ENCODE data around the gene RNF175.

The RNF175 gene

DNA sequence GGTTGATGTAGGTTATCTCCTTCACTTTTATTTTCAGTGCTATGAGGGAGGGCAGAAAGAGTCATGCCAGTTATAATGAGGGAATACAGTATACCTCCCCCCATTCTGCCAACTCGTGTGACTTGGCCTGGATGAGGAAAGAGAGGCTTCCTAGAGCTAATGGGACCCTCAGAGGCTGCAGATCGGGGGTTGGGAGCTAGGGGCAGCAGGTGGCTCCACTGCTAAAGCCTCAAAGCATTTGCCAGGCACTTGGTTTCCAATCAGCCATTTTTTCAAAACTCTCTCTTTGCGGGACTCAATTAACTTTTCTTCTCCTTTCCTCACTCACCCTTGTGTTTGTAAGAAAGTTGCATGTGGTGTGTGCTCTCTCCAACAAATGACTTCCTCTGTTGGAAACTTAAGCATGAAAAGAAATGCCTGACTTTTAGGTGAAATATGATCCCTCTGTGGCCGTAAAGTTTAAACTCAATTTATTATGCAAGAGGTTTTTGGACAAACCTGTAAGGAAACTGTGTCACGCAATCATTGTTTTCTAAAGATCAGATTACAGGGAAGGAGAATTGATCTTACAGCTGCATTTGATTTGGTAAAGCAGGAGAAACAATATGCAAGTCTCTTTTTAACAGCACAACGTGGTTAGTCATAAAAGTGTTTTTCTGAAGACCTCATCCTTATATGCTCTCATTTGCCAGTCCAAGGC lies 22.0 kb upstream of the RNF175 start:
- no peak overlapping the region for H3K4me3 ChIP-seq (ENCODE audit: low read depth, low read length)
- peaks cover 16% of the 10 kb centered on the region for H3K4me1 ChIP-seq (ENCODE audit: control insufficient read depth, insufficient read depth, low read length)
- H3K9me3 ChIP-seq (ENCODE audit: control insufficient read depth, insufficient read depth, low read length): no peaks in the 10 kb centered on the region
- peaks cover 1% of the 10 kb centered on the region for H3K27me3 ChIP-seq (ENCODE audit: control insufficient read depth, insufficient read depth, low read length)
- no peaks in the 10 kb centered on the region for H3K36me3 ChIP-seq (ENCODE audit: control insufficient read depth, insufficient read depth, low read length)
- H3K9ac ChIP-seq (ENCODE audit: low read depth, low read length): no peak overlapping the region

DNA sequence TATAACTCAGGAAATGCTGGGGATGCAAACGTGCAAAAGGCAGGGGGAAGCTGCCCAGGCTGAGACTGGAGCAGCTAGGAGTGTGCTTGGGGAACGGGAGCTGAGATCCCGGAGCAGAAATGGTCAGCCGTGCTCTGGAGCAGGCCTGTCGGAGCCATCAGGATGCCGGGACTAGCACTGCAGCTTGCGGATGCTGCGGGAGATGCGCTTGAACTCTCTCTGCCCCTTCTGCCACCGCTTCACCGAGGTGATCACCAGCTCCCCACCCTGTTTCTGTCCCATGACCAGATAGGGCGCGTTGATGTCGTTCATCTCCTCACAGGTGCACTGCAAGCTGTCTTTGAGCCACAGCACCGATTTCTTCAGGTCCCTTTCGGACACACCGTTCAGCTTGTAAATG lies 21.5 kb upstream of the RNF175 start:
- no peak overlapping the region for H3K4me3 ChIP-seq (ENCODE audit: low read depth, low read length)
- H3K36me3 ChIP-seq (ENCODE audit: control insufficient read depth, insufficient read depth, low read length): no peaks in the 10 kb centered on the region
- H3K9me3 ChIP-seq (ENCODE audit: control insufficient read depth, insufficient read depth, low read length): no peaks in the 10 kb centered on the region
- H3K4me1 ChIP-seq (ENCODE audit: control insufficient read depth, insufficient read depth, low read length): peaks cover 15% of the 10 kb centered on the region
- H3K9ac ChIP-seq (ENCODE audit: low read depth, low read length): no peak overlapping the region
- H3K27me3 ChIP-seq (ENCODE audit: control insufficient read depth, insufficient read depth, low read length): no peaks in the 10 kb centered on the region

DNA sequence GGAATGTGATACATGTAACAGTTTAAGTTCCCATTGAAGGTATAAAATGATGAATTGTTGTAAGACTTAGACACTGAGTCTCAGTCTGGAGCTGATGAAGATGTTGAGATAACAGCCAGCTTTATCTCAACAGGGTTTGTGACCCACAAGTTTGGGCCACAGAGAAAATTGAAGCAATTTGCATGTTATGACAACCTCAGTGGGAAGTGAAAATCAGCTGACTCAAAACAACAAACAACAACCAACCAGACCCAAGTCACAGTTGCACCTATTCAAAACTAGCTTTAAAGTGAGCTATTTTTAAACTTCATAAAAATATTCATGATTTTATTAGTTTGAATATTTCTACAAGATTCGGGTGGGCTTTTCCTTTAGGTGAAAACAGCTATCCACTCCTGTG lies 21.1 kb upstream of the RNF175 start:
- peaks cover 11% of the 10 kb centered on the region for H3K4me1 ChIP-seq (ENCODE audit: control insufficient read depth, insufficient read depth, low read length)
- no peaks in the 10 kb centered on the region for H3K36me3 ChIP-seq (ENCODE audit: control insufficient read depth, insufficient read depth, low read length)
- H3K9ac ChIP-seq (ENCODE audit: low read depth, low read length): no peak overlapping the region
- no peaks in the 10 kb centered on the region for H3K27me3 ChIP-seq (ENCODE audit: control insufficient read depth, insufficient read depth, low read length)
- no peak overlapping the region for H3K4me3 ChIP-seq (ENCODE audit: low read depth, low read length)
- no peaks in the 10 kb centered on the region for H3K9me3 ChIP-seq (ENCODE audit: control insufficient read depth, insufficient read depth, low read length)

DNA sequence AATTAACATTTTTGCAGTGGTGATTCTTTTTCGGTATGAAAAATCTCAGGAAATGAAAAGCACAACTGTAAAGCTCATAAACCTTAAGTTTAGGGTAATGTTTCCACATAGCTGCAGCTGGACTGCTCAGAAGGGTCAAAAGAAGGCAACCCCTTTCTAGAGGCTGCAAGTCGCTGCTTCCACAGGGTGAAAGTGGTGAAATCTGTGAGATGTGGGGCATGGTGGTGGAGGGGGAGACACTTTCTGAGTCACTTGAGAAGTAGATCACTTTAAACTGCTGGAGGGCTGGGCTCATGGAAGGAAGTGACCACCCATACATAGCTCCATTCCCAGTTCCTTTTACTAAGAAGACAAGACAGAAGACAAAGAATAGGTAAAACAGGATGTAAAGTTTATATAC lies 20.4 kb upstream of the RNF175 start:
- no peak overlapping the region for H3K4me3 ChIP-seq (ENCODE audit: low read depth, low read length)
- H3K36me3 ChIP-seq (ENCODE audit: control insufficient read depth, insufficient read depth, low read length): no peaks in the 10 kb centered on the region
- no peak overlapping the region for H3K9ac ChIP-seq (ENCODE audit: low read depth, low read length)
- no peaks in the 10 kb centered on the region for H3K9me3 ChIP-seq (ENCODE audit: control insufficient read depth, insufficient read depth, low read length)
- H3K4me1 ChIP-seq (ENCODE audit: control insufficient read depth, insufficient read depth, low read length): peaks cover 11% of the 10 kb centered on the region
- no peaks in the 10 kb centered on the region for H3K27me3 ChIP-seq (ENCODE audit: control insufficient read depth, insufficient read depth, low read length)

DNA sequence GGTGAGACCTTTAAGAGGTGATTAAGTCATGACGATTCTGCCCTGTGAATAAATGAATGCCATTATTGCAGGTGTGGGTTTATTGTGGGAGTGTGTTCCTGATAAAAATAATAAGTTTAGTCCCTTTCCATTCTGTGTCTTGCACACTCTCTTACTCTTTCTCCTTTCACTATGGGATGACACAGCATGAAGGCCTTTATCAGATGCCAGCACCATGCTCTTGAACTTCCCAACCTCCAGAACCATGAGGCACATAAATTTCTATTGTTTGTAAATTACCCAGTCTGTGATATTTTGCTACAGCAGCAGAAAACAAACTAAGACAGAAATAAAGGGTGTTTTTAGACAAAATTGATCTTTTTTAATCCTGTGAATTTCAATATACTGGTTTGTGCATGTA lies 18.6 kb upstream of the RNF175 start:
- Histone ChIP-seq H3K4me1 (ENCODE audit: control insufficient read depth, insufficient read depth, low read length) (peaks cover 11% of the 10 kb centered on the region), H3K36me3 (ENCODE audit: control insufficient read depth, insufficient read depth, low read length) (no peaks in the 10 kb centered on the region), H3K9me3 (ENCODE audit: control insufficient read depth, insufficient read depth, low read length) (no peaks in the 10 kb centered on the region), H3K27me3 (ENCODE audit: control insufficient read depth, insufficient read depth, low read length) (no peaks in the 10 kb centered on the region), H3K9ac (ENCODE audit: low read depth, low read length) (no peak overlapping the region), H3K4me3 (ENCODE audit: low read depth, low read length) (no peak overlapping the region)

DNA sequence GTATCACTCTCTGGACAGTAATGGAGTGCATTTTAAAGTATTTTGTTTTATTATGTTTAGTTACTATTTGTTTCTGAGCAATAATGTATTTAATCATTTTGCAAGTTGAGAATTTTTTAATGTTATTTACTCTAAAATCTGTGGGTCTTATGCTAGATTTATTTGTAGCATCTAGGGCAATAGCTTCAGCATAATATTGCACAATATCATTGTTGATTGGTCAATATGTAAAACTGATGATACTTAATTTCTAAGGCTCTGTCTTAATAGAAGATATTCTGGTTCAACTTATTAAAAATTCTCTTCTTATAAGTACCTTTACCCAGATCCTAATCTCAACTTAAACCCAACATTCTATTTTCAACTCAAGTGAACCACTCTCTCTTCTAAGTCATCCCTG lies 17.6 kb upstream of the RNF175 start:
- H3K4me1 ChIP-seq (ENCODE audit: control insufficient read depth, insufficient read depth, low read length): peaks cover 9% of the 10 kb centered on the region
- no peaks in the 10 kb centered on the region for H3K36me3 ChIP-seq (ENCODE audit: control insufficient read depth, insufficient read depth, low read length)
- no peak overlapping the region for H3K4me3 ChIP-seq (ENCODE audit: low read depth, low read length)
- H3K9ac ChIP-seq (ENCODE audit: low read depth, low read length): no peak overlapping the region
- H3K27me3 ChIP-seq (ENCODE audit: control insufficient read depth, insufficient read depth, low read length): no peaks in the 10 kb centered on the region
- H3K9me3 ChIP-seq (ENCODE audit: control insufficient read depth, insufficient read depth, low read length): no peaks in the 10 kb centered on the region

DNA sequence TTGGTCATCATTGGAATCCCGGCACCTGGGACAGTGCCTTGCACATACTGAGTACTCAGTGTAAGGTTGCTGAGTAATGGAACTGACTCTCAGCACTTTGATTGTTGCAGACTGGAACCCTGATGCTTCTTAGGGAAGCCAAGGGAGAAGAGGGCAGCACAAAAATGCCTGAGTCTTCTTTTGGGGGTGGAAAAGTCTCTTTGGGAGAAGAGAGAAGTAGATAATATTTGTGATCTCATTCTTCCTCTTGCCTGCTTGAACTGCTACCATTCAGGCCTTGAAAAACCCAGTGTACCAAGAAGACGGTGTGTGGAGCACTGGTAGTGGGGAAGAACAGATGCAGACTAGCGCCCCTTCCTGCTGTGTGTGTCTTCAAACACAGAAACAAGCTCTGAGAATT lies 16.8 kb upstream of the RNF175 start:
- no peaks in the 10 kb centered on the region for H3K36me3 ChIP-seq (ENCODE audit: control insufficient read depth, insufficient read depth, low read length)

DNA sequence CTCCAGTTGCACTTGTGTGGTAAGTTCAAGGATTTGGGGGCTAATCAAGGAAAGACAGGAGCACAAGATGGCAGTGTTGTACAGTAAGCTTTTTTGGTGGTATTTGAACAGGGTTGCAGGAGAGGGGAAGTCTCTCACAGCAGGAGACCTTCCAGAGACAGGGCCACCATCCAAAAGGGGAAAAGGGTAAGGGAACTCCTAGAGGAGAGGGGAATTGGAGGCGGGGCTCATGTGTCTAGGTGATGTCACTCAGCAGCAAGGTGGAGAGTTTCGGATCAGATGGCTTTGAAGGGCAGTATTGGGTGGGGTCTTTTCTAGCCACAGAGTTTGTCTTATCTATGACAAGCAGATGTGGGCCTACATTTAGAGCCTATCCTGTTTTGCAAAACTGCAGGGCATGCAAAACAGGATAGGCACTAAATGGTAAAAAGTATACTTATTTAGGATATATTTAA lies 13.4 kb upstream of the RNF175 start:
- H3K27me3 ChIP-seq (ENCODE audit: control insufficient read depth, insufficient read depth, low read length): no peaks in the 10 kb centered on the region

More for the DNA sequence above, 16.8 kb upstream of the RNF175 start:
- Histone ChIP-seq H3K27me3 (ENCODE audit: control insufficient read depth, insufficient read depth, low read length) (no peaks in the 10 kb centered on the region), H3K4me3 (ENCODE audit: low read depth, low read length) (no peak overlapping the region), H3K4me1 (ENCODE audit: control insufficient read depth, insufficient read depth, low read length) (peaks cover 2% of the 10 kb centered on the region), H3K9ac (ENCODE audit: low read depth, low read length) (no peak overlapping the region), H3K9me3 (ENCODE audit: control insufficient read depth, insufficient read depth, low read length) (no peaks in the 10 kb centered on the region)

DNA sequence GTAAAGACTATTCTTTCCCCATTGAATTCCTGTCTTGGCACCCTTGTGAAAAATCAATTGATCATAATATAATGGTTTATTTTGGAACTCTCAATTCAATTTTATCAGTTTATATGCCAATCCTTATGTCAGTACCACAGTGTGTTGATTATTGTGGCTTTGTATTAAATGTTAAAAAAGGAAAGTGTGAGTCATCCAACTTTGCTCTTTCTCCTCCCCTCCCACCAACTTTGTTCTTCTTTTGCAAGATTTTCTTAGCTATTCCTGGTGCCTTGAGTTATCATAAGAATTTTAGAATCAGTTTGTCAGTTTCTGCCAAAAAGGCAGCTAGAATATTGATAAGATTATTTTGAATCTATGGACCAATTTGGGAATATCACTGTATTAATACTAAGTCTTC lies 11.2 kb upstream of the RNF175 start:
- Histone ChIP-seq H3K9ac (ENCODE audit: low read depth, low read length) (no peak overlapping the region), H3K4me3 (ENCODE audit: low read depth, low read length) (no peak overlapping the region), H3K9me3 (ENCODE audit: control insufficient read depth, insufficient read depth, low read length) (peaks cover 2% of the 10 kb centered on the region), H3K36me3 (ENCODE audit: control insufficient read depth, insufficient read depth, low read length) (no peaks in the 10 kb centered on the region), H3K27me3 (ENCODE audit: control insufficient read depth, insufficient read depth, low read length) (no peaks in the 10 kb centered on the region), H3K4me1 (ENCODE audit: control insufficient read depth, insufficient read depth, low read length) (peaks cover 2% of the 10 kb centered on the region)

More for the DNA sequence above, 13.4 kb upstream of the RNF175 start:
- H3K4me1 ChIP-seq (ENCODE audit: control insufficient read depth, insufficient read depth, low read length): peaks cover 2% of the 10 kb centered on the region
- H3K9ac ChIP-seq (ENCODE audit: low read depth, low read length): no peak overlapping the region
- H3K4me3 ChIP-seq (ENCODE audit: low read depth, low read length): no peak overlapping the region
- peaks cover 2% of the 10 kb centered on the region for H3K9me3 ChIP-seq (ENCODE audit: control insufficient read depth, insufficient read depth, low read length)
- no peaks in the 10 kb centered on the region for H3K36me3 ChIP-seq (ENCODE audit: control insufficient read depth, insufficient read depth, low read length)

DNA sequence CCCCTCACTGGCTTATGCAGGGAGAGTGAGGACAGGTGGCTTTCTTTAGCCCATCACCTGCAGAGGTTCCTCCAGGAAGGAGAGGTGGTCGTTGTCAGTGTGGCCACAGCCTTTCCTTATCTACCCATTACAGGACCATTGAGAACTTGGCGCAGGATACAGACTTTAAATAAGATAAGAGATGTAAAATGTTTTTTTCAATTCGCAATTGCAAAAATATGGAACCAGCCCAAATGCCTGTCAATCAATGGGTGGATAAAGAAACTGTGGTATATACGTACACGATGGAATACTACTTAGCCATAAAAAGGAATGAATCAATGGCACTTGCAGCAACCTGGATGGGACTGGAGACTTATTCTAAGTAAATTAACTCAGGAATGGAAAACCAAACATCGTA lies 6.9 kb upstream of the RNF175 start:
- H3K9ac ChIP-seq (ENCODE audit: low read depth, low read length): no peak overlapping the region
- H3K27me3 ChIP-seq (ENCODE audit: control insufficient read depth, insufficient read depth, low read length): peaks cover 3% of the 10 kb centered on the region
- H3K9me3 ChIP-seq (ENCODE audit: control insufficient read depth, insufficient read depth, low read length): peaks cover 2% of the 10 kb centered on the region
- H3K4me3 ChIP-seq (ENCODE audit: low read depth, low read length): no peak overlapping the region
- H3K4me1 ChIP-seq (ENCODE audit: control insufficient read depth, insufficient read depth, low read length): peaks cover 6% of the 10 kb centered on the region
- no peaks in the 10 kb centered on the region for H3K36me3 ChIP-seq (ENCODE audit: control insufficient read depth, insufficient read depth, low read length)

DNA sequence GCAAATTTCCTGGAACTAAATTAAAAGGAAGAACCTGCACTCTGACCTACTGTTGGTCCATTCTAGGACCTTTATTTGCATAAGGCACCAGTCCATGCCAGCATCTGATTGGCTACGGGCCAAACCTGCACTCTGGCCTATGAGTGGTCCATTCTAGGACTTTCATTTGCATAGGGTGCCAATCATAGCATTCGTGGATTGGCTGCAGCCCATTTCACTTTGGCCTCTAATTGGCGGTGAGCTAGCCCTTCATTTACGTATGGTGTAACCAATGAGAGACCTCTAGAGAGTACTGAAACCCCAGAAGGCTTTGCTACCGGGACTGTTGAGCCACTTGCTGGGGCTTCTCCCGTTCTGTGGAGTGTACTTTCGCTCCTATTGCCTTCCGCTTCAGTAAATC lies 6.1 kb upstream of the RNF175 start:
- Histone ChIP-seq H3K4me1 (ENCODE audit: control insufficient read depth, insufficient read depth, low read length) (peaks cover 6% of the 10 kb centered on the region), H3K4me3 (ENCODE audit: low read depth, low read length) (no peak overlapping the region), H3K36me3 (ENCODE audit: control insufficient read depth, insufficient read depth, low read length) (no peaks in the 10 kb centered on the region), H3K9ac (ENCODE audit: low read depth, low read length) (no peak overlapping the region), H3K9me3 (ENCODE audit: control insufficient read depth, insufficient read depth, low read length) (peaks cover under 1% of the 10 kb centered on the region), H3K27me3 (ENCODE audit: control insufficient read depth, insufficient read depth, low read length) (peaks cover 10% of the 10 kb centered on the region)

DNA sequence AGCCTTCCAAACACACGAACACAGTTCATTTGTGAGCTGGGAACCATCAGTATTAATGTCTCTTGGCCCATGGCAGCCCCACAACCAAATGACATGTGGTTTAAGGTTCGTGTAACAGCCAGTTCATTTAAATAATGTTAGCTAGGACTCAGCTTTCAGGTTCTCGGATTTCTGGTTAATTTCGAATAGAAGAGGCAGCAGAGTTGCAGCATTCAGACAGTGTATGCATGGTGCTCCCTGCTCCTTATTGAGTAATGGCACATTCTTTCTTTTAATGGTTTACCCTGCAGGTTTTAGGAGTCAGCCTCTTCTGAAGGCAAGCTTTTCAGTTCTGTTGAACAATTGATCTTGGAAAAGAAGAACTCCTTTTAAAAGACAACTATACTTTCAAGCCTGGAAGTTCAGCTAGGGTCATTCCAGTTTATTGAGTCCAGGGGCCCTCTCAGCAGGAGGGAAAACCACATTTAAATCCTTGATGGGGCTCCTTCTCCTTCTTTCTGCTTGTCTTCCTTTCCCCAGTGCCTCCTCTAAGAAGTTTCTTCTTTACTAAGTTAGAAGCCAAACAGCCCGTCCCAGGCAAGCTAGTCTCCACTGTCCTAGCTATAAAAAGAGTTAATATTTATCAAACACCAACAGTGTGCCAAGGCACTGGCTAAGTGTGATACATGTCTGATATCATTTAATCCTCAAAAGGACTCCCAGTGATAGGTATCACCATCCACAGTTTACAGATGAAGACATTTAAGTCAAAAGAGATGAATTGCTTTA lies 5.0 kb upstream of the RNF175 start:
- Histone ChIP-seq H3K36me3 (ENCODE audit: control insufficient read depth, insufficient read depth, low read length) (no peaks in the 10 kb centered on the region), H3K27me3 (ENCODE audit: control insufficient read depth, insufficient read depth, low read length) (peaks cover 17% of the 10 kb centered on the region), H3K4me1 (ENCODE audit: control insufficient read depth, insufficient read depth, low read length) (peaks cover 6% of the 10 kb centered on the region), H3K9ac (ENCODE audit: low read depth, low read length) (no peak overlapping the region), H3K9me3 (ENCODE audit: control insufficient read depth, insufficient read depth, low read length) (no peaks in the 10 kb centered on the region), H3K4me3 (ENCODE audit: low read depth, low read length) (no peak overlapping the region)

Data from iPS-15b (cell line).